ENCODE data around the gene NOL11.
"Not testable (repeated sequence)": the region's sequence is repeated elsewhere in the genome, so short reads cannot be mapped to it uniquely, and the experiment has no call there.

The NOL11 gene

DNA sequence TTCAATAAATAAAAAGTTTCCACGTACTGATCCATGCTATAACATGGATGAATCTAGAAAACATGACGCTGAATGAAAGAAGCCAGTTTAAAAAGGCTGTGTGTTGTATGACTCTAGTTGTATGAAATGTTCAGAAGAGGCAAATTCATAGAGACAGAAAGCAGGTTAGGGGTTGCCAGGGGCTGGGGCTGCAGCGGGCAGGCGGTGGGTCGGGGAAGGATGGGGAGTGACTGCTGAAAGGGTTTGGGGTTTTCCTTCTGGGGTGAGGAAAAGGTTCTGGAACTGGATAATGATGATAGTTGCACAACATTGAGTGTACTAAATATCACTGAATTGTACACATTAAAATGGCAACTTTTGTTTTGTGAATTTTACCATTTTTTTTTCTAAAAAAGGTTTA is 36.3 kb downstream of the NOL11 start:
- no peak overlapping the region for H3K4me3 ChIP-seq (ENCODE audit: low read depth, low read length)
- TF ChIP-seq, protein P1, sequence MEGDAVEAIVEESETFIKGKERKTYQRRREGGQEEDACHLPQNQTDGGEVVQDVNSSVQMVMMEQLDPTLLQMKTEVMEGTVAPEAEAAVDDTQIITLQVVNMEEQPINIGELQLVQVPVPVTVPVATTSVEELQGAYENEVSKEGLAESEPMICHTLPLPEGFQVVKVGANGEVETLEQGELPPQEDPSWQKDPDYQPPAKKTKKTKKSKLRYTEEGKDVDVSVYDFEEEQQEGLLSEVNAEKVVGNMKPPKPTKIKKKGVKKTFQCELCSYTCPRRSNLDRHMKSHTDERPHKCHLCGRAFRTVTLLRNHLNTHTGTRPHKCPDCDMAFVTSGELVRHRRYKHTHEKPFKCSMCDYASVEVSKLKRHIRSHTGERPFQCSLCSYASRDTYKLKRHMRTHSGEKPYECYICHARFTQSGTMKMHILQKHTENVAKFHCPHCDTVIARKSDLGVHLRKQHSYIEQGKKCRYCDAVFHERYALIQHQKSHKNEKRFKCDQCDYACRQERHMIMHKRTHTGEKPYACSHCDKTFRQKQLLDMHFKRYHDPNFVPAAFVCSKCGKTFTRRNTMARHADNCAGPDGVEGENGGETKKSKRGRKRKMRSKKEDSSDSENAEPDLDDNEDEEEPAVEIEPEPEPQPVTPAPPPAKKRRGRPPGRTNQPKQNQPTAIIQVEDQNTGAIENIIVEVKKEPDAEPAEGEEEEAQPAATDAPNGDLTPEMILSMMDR (IDR thresholded peaks at IDR 0.05; ENCODE audit: borderline replicate concordance, insufficient read depth, low read depth, low read length), result no peak

DNA sequence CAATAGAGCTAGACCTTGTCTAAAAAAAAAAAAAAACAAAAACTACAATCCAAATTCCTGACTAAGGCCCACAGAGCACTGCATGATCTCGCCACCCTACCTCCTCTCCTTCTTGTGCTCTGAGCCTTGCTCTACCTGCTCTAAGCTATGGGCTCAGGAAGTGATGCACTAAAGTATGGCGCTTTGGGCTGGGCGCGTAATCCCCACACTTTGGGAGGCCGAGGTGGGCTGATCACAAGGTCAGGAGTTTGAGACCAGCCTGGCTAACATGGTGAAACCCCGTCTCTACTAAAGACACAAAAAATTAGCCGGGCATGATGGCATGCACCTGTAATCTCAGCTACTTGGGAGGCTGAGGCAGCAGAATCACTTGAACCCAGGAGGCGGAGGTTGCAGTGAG is 37.0 kb downstream of the NOL11 start:
- not testable (repeated sequence) for H3K4me3 ChIP-seq (ENCODE audit: low read depth, low read length)

DNA sequence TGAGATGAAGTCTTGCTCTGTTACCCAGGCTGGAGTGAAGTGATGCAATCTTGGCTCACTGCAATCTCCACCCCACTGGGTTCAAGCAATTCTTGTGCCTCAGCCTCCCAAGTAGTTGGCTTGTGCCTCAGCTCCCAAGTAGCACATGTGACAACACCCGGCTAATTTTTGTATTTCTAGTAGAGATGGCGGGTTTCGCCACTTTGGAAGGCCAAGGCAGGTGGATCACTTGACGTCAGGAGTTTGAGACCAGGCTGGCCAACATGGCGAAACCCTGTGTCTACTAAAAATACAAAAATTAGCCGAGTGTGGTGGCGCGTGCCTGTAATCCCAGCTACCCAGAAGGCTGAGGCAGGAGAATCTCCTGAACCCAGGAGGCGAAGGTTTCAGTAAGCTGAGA is 39.0 kb downstream of the NOL11 start:
- not testable (repeated sequence) for H3K4me3 ChIP-seq (ENCODE audit: low read depth, low read length)

DNA sequence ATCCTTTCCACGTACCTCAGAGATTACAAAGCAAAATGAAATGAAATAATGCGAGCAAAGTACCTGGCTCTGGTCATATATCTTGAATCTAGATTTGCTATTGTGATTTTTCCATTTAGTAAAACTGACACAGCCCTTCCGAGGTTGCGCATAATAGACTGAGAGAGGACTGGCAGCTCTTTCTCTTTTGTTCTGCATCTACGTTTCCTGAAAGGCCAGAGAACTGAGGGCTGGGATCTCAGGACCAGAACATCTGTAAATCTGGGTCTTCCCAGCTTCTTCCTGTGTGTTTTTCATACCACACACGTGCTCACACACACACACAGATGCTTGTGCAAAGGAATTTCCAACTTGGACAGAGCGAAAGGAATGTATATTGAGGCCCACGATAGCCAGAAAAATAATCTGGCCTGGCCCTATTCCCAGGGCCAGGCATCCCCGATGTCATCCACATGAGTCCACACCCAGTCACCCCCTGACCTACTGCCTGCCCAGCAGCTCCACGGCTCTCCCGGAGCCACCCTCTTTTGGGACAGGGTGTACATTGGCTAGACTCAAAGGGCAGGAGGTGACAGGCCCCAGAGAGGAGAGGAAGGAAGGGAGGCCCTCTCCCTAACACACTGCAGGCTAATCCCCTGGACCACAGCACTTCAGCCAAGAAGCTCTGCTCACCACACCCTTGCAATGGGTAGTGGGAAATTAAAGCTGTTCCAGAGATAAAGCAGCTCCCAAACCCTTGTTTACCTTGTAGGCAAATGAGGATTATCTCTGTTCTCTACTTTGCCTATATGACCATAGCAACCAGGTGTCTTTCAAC is 41.8 kb downstream of the NOL11 start:
- TF ChIP-seq, protein P1 (IDR thresholded peaks at IDR 0.05; ENCODE audit: borderline replicate concordance, insufficient read depth, low read depth, low read length), result no peak
- H3K4me3 ChIP-seq (ENCODE audit: low read depth, low read length), result no peak overlapping the region

DNA sequence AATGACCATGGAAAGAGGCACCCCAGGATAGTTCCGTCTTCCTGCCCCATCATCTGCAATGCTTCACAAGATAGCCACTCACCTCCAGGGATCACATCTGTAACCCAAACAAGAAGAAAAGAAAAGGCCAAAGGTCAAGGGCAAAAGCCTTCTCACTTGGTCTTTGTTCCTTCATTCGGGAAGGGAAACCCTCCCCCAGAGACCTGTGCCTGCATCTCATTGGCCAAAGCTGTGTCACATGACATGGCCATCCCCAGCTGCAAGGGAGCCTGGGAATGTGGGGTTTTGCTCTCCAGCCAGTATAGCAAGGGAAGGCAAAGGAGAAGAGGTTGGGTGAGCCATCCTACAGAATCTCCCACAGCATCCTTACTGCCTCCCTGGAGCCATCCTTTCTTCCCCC is 47.9 kb downstream of the NOL11 start:
- no peak overlapping the region for H3K4me3 ChIP-seq (ENCODE audit: low read depth, low read length)
- TF ChIP-seq, protein P1 (IDR thresholded peaks at IDR 0.05; ENCODE audit: borderline replicate concordance, insufficient read depth, low read depth, low read length), result no peak

DNA sequence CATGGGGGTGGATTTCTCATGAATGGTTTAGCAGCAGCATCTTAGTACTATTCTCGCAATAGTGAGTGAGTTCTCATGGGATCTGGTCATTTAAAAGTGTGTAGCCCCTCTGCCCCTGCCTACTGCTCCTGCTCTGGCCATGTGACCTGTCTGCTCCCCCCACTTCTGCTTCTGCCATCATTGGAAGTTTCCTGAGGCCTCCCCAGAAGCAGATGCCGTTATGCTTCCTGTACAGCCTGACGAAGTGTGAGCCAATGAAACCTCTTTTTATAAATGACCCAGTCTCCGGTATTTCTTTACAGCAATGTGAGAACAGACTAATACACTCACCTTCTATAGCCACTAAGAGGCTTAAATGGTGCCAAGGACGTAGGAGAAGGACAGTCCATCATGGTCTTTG is 51.5 kb downstream of the NOL11 start:
- H3K4me3 ChIP-seq (ENCODE audit: low read depth, low read length), result no peak overlapping the region
- TF ChIP-seq, protein P1 (IDR thresholded peaks at IDR 0.05; ENCODE audit: borderline replicate concordance, insufficient read depth, low read depth, low read length), result no peak

DNA sequence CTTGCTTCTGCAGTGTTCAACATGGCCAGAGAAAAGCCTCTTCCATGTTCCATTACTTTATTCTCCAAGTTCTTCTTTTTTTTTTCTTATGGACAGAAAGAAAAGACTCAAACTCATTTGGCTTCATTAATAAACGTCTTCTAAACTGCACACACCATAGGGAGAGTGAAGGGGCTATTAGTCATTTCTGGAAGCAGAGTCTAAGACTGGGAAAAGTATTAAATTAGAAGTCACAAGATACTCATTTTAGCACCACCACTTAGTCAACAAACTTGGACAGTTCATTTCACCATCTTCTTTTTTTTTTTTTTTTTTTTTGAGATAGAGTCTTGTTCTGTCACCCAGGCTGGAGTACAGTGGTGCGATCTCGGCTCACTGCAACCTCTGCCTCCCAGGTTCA is 52.8 kb downstream of the NOL11 start:
- TF ChIP-seq, protein P1 (IDR thresholded peaks at IDR 0.05; ENCODE audit: borderline replicate concordance, insufficient read depth, low read depth, low read length), result no peak
- H3K4me3 ChIP-seq (ENCODE audit: low read depth, low read length), result no peak overlapping the region

DNA sequence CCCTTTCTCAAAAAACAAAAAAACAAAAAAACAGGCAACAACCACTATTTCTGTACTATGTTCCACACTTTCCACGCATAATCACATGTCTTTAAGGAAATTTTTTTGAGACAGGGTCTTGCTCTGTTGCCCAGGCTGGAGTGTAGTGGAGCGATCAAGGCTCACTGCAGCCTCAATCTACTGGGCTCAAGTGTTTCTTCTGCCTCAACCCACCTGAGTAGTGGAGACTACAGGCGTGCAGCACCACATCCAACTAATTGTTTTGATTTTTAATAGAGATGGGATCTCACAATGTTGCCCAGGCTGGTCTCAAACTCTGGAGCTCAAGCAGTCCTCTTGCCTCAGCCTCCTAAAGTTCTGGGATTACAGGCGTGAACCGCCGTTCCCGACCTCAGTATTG is 54.9 kb downstream of the NOL11 start:
- H3K4me3 ChIP-seq (ENCODE audit: low read depth, low read length), result no peak overlapping the region
- TF ChIP-seq, protein P1 (IDR thresholded peaks at IDR 0.05; ENCODE audit: borderline replicate concordance, insufficient read depth, low read depth, low read length), result no peak

Measured in GM12875 (cell line).